ENCODE results near the gene MEF2D.

GRCh38 chr1:156443286-156443685 is 57.3 kb downstream of the MEF2D start:
- TF ChIP-seq CTCF (IDR thresholded peaks at IDR 0.05) = no peak
- no peak for TF ChIP-seq POLR2AphosphoS5 (IDR thresholded peaks at IDR 0.05)

Data from stomach (tissue), 4 donors.